PFSK-1 (cell line): ENCODE data around the gene AQP5.

ENCODE experiments used
- FOXP2 ChIP-seq: optimal IDR thresholded peaks from 2 replicates; pipeline ENCODE3; 2011; ENCODE audit warnings: borderline replicate concordance, control low read depth, inconsistent platforms; ENCODE audit not compliant: insufficient read depth; ENCODE audit errors: extremely low read length, extremely low read depth
- POLR2AphosphoS5 ChIP-seq: IDR thresholded peaks from 2 replicates; pipeline ENCODE4 v1.6.1; 2012; ENCODE audit warnings: low read depth, mild to moderate bottlenecking, control low read depth, low read length, moderate library complexity
- SIN3A ChIP-seq: IDR thresholded peaks from 2 replicates; pipeline ENCODE4 v1.6.1; 2012; ENCODE audit warnings: mild to moderate bottlenecking, low read length, moderate library complexity, borderline replicate concordance; ENCODE audit not compliant: insufficient read depth
- TAF1 ChIP-seq: IDR thresholded peaks from 2 replicates; pipeline ENCODE4 v1.6.1; 2012; ENCODE audit warnings: low read length, control low read depth, borderline replicate concordance; ENCODE audit not compliant: insufficient read depth
- TF ChIP-seq, protein P1 (sequence below), 2 experiments: IDR thresholded peaks; 2 replicates each; pipeline versions ENCODE4 v1.6.1 to v1.8.0; 2011 to 2012; ENCODE audit warnings: low read depth in 2 of 2, low read length in 2 of 2, control low read depth in 1 of 2, inconsistent platforms in 1 of 2, mild to moderate bottlenecking in 1 of 2, moderate library complexity in 1 of 2; ENCODE audit not compliant: insufficient read depth in 1 of 2

AQP5 gene

DNA sequence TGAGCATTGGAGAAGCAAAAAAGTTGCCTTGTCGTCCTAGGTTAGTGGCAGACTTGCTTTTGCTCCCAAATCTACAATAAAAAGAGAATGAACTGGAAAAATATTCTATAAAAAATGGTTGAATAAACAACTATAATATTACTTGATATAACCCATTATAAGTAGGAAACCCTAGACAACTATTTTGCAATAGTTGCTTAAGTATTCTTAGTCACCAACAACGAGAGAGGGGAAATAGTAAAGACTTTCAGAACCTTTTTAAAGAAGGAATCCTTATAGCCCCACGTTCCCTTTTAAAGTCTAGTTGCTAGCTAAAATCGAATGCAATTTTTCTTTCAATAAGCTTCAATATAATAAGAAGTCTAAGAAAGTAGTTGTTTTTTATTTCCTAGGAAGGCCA lies 28.6 kb downstream of the AQP5 start:
- TF ChIP-seq POLR2AphosphoS5: no peak

GRCh38 chr12:49998453-49998852 lies 36.8 kb downstream of the AQP5 start:
- no peak for TF ChIP-seq FOXP2
- TF ChIP-seq POLR2AphosphoS5: no peak
- no peak for TF ChIP-seq TAF1
- no peak for TF ChIP-seq SIN3A
- TF ChIP-seq, protein P1, sequence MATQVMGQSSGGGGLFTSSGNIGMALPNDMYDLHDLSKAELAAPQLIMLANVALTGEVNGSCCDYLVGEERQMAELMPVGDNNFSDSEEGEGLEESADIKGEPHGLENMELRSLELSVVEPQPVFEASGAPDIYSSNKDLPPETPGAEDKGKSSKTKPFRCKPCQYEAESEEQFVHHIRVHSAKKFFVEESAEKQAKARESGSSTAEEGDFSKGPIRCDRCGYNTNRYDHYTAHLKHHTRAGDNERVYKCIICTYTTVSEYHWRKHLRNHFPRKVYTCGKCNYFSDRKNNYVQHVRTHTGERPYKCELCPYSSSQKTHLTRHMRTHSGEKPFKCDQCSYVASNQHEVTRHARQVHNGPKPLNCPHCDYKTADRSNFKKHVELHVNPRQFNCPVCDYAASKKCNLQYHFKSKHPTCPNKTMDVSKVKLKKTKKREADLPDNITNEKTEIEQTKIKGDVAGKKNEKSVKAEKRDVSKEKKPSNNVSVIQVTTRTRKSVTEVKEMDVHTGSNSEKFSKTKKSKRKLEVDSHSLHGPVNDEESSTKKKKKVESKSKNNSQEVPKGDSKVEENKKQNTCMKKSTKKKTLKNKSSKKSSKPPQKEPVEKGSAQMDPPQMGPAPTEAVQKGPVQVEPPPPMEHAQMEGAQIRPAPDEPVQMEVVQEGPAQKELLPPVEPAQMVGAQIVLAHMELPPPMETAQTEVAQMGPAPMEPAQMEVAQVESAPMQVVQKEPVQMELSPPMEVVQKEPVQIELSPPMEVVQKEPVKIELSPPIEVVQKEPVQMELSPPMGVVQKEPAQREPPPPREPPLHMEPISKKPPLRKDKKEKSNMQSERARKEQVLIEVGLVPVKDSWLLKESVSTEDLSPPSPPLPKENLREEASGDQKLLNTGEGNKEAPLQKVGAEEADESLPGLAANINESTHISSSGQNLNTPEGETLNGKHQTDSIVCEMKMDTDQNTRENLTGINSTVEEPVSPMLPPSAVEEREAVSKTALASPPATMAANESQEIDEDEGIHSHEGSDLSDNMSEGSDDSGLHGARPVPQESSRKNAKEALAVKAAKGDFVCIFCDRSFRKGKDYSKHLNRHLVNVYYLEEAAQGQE (IDR thresholded peaks at IDR 0.05; ENCODE audit: insufficient read depth in 1 of 2, low read depth in 2 of 2, low read length in 2 of 2): no peak

GRCh38 chr12:50003595-50003994 lies 41.9 kb downstream of the AQP5 start:
- TF ChIP-seq, protein P1 (IDR thresholded peaks at IDR 0.05; ENCODE audit: insufficient read depth in 1 of 2, low read depth in 2 of 2, low read length in 2 of 2): no peak
- TF ChIP-seq POLR2AphosphoS5: no peak
- no peak for TF ChIP-seq FOXP2
- TF ChIP-seq SIN3A: no peak
- TF ChIP-seq TAF1: no peak

DNA sequence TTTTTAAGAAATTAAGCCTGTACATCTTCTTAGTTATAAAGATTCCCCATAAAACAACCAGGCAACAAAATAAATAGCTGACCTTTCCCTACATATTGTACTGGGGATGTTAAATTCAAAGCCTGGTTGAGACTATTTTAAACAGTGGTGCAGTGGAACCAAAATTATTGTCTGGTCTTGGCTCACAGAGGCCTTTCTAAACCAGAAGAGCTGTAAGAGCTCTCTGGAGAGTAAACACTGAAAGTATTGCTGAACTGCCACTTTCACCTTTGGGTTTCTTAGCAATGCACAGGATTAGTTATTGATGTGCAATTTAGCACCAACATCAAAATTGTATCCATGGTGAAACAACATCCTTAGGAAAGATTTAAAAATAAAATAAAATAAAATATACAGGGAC lies 43.0 kb downstream of the AQP5 start:
- no peak for TF ChIP-seq POLR2AphosphoS5
- no peak for TF ChIP-seq TAF1
- TF ChIP-seq, protein P1 (IDR thresholded peaks at IDR 0.05; ENCODE audit: insufficient read depth in 1 of 2, low read depth in 2 of 2, low read length in 2 of 2): no peak
- no peak for TF ChIP-seq FOXP2
- no peak for TF ChIP-seq SIN3A

- TF ChIP-seq SIN3A (no peak), FOXP2 (no peak), TAF1 (no peak)
- TF ChIP-seq, protein P1 (IDR thresholded peaks at IDR 0.05; ENCODE audit: insufficient read depth in 1 of 2, low read depth in 2 of 2, low read length in 2 of 2): no peak
These were observed 43.5 kb downstream of the AQP5 start for GRCh38 chr12:50005175-50005574.
